ENCODE data around the gene TTC9C.

GRCh38 chr11:62752994-62753735 lies 24.9 kb downstream of the TTC9C start:
- no peak for TF ChIP-seq CTCF (IDR thresholded peaks at IDR 0.05)
- TF ChIP-seq EZH2phosphoT487 (IDR thresholded peaks at IDR 0.05), result no peak

Data from neural progenitor cell (in vitro differentiated cells).